Stomach (tissue), 9 donors: ENCODE measurements around the gene RFT1. TPM values are rescaled to one million over a fixed set of nuclear protein-coding genes. Genes with fewer than 3 reads are reported as not detected.

Source experiments
- DNase-seq, 2 donors: peaks; one replicate each; pipeline versions ENCODE4 v3.0.0 to v3.0.0-alpha.2; 2013 to 2019
- H3K27ac ChIP-seq, 5 donors: fragments of 200-600 bp in 4 of 5; sonication (generic) in 4 of 5; one replicate each; pipeline ENCODE4 v1.5.1; 2013 to 2019; ENCODE audit warnings: mild to moderate bottlenecking in 1 of 5, moderate library complexity in 1 of 5
- H3K27me3 ChIP-seq, 3 donors: fragments of 200-600 bp; sonication (generic); one replicate each; pipeline ENCODE4 v1.5.1; 2017 to 2019; ENCODE audit warnings: mixed run types in 1 of 3
- H3K36me3 ChIP-seq, 4 donors: fragments of 200-600 bp; sonication (generic); 1 replicate in 3 of 4; 2 replicates in 1 of 4; pipeline ENCODE4 v1.5.1; 2016 to 2019
- H3K4me1 ChIP-seq, 4 donors: fragments of 200-600 bp; sonication (generic); one replicate each; pipeline ENCODE4 v1.5.1; 2016 to 2019
- H3K4me3 ChIP-seq, 4 donors: fragments of 200-600 bp; sonication (generic) in 3 of 4; one replicate each; pipeline ENCODE4 v1.5.1; 2016 to 2019; ENCODE audit warnings: mild to moderate bottlenecking in 1 of 4
- H3K9me3 ChIP-seq, 4 donors: fragments of 200-600 bp; sonication (generic); one replicate each; pipeline ENCODE4 v1.5.1; 2016 to 2019
- CTCF ChIP-seq, 7 experiments: fragments of 450-650 bp in 4 of 7; fragments of 200-600 bp in 3 of 7; sonication (generic) in 3 of 7; IDR thresholded peaks; one replicate each; pipeline ENCODE4 v1.5.1; 2016 to 2019; ENCODE audit warnings: antibody characterized with exemption in 7 of 7, control low read depth in 2 of 7, mild to moderate bottlenecking in 1 of 7
- EP300 ChIP-seq: sonication (generic); formaldehyde crosslinking; IDR thresholded peaks from one replicate; pipeline ENCODE4 v1.6.1; 2017; ENCODE audit warnings: antibody characterized with exemption
- POLR2A ChIP-seq, 4 donors: fragments of 450-650 bp; IDR thresholded peaks; one replicate each; pipeline ENCODE4 v1.6.1; 2016; ENCODE audit warnings: antibody characterized with exemption in 4 of 4, control low read depth in 2 of 4, mild to moderate bottlenecking in 1 of 4, moderate library complexity in 1 of 4
- POLR2AphosphoS5 ChIP-seq, 3 donors: sonication (generic); formaldehyde crosslinking; IDR thresholded peaks; one replicate each; pipeline ENCODE4 v1.6.1; 2016; ENCODE audit warnings: antibody characterized with exemption in 3 of 3
- WGBS, 5 donors: extraction: QIAGEN DNeasy Blood & Tissue Kit in 3 of 5; methylation state at CpG; one replicate each; pipeline versions ENCODE4 v1.1.5 to v1.1.7; 2013 to 2018; 5-methylcytosine and 5-hydroxymethylcytosine counted together
- intact Hi-C: fragments of 100-400 bp; cut with DNase I; formaldehyde crosslinking; loops from one replicate; pipeline ENCODE4 v1.15.1; 2023; ENCODE audit warnings: low total_unique reads
- polyA plus RNA-seq, 3 donors: library from polyadenylated mRNA; stranded (reverse); fragments of 200-250 nt; gene quantifications; one replicate each; pipeline ENCODE4 v1.2.3, GENCODE V29; 2013
- total RNA-seq, 5 donors: library from RNA; depleted of rRNA; stranded (reverse); fragments of >200 nt; gene quantifications; one replicate each; pipeline versions ENCODE4 v1.1.0 to v1.2.3, GENCODE V29; 2014 to 2016
- donor health status: healthy with polysubstance abuse.
- donor health status: Bipolar disorder and iron deficiency.
- donor health status: healthy.

The RFT1 gene
- total and polyA plus RNA-seq, 8 donors, result 3.3 to 16.8 (median 7.6) TPM; not detected in 1

DNA sequence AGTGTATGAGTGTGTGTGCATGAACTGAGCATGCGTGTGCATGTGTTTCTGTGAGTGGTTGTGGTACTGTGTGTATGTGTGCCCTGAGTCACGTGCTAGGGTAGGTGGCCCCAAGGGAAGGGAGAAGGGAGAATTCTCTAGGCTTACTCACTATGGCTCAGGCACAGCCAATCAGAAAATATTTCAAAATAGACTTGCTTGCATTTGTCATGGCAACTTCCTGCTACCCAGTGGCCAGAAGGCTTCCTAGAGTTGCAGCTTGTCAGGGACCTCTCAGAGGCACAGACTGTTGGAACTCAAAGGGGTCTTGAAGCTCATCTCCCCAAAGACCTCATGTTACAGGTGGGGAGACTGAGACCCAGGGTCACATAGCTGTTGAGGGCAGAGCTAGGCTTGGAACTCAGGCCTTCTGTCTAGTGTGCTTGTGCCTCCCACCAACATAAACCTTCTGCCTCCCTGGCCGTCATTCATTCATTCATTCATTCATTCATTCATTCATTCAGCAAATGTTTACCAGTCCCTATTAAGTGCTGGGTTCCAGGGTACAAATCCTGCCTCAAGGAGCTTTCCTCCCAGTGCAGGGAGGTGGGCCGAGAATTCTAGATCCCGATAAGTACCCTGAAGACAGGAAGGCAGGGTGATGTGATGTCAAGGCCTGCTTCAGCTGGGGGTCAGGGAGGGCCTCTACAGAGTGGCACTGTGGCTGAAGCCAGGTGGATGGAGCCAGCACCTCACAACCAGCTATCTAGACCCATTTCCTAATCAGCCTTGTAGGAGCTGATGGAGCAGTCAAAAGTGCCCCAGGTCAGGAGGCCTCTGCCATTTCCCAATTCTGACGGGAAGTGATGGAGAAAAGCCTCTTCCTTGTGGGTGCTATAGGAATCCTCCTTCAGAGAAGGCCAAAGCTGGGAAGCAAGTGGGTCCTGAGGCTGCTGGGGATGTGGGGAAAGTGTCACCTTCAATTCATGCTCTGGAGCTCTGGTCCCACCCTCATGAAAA, 10.9 kb upstream of the RFT1 start:
- 66 to 79% (median 73%) methylated on average over 6 of the region's 6 CpGs for WGBS, 5 donors

GRCh38 chr3:53139906-53140846, 9.9 kb upstream of the RFT1 start:
- DNase-seq, result no peak
- no peak for TF ChIP-seq POLR2AphosphoS5 (IDR thresholded peaks at IDR 0.05)
- TF ChIP-seq EP300, result no peak
- no peak for TF ChIP-seq CTCF (IDR thresholded peaks at IDR 0.05)
- no peak for TF ChIP-seq POLR2A (IDR thresholded peaks at IDR 0.05)
- Histone ChIP-seq H3K9me3 (no peaks in the 10 kb centered on the region), H3K4me1 (peaks cover 3 to 29% (median 15%) of the 10 kb centered on the region in 4 donors), H3K4me3 (no peak overlapping the region), H3K27ac (no peak overlapping the region), H3K27me3 (no peaks in the 10 kb centered on the region), H3K36me3 (no peaks in the 10 kb centered on the region)
- 57 to 72% (median 67%) methylated on average over 6 of the region's 6 CpGs for WGBS, 5 donors
- intact Hi-C loops, result loop anchor here (2.0 kb wide), 1 partner anchor 63 kb away; no protein-coding TSS in a partner anchor

More for the DNA sequence above, 10.9 kb upstream of the RFT1 start:
- Histone ChIP-seq H3K9me3 (no peaks in the 10 kb centered on the region), H3K27ac (no peak overlapping the region), H3K36me3 (no peaks in the 10 kb centered on the region), H3K4me1 (peaks cover 8 to 38% (median 21%) of the 10 kb centered on the region in 4 donors), H3K4me3 (no peak overlapping the region), H3K27me3 (no peaks in the 10 kb centered on the region)
- intact Hi-C loops, result no loop called here
- DNase-seq, result no peak
- TF ChIP-seq EP300 (no peak), CTCF (IDR thresholded peaks at IDR 0.05) (no peak), POLR2AphosphoS5 (IDR thresholded peaks at IDR 0.05) (no peak)

GRCh38 chr3:53137835-53138446, 7.7 kb upstream of the RFT1 start:
- 90 to 94% (median 92%) methylated on average over 4 of the region's 4 CpGs for WGBS, 5 donors
- TF ChIP-seq POLR2A (IDR thresholded peaks at IDR 0.05), result no peak
- Histone ChIP-seq H3K4me3 (no peak overlapping the region), H3K36me3 (no peaks in the 10 kb centered on the region), H3K27me3 (no peaks in the 10 kb centered on the region), H3K27ac (no peak overlapping the region), H3K4me1 (peaks cover 4 to 26% (median 13%) of the 10 kb centered on the region in 4 donors), H3K9me3 (no peaks in the 10 kb centered on the region)
- DNase-seq, result no peak
- intact Hi-C loops, result loop anchor here (2.0 kb wide), 1 partner anchor 65 kb away; no protein-coding TSS in a partner anchor

DNA sequence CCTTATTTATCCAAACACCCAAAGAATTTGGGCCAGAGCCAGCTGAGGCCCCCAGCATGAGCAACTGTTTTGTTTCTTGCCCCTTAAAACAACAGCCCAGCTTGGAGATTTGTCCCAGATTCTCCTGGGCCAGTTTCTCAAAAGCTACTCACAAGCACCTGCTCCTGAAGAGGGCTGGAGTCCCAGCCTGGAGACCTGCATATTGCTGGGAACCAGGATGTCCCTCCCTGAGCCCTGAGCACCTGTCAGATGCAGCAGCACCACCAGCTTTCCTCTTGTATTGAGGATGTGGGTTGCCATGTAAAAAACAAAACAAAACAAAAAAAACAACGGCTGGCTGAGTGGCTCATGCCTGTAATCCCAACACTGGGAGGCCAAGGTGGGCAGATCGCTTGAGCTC, 7.0 kb upstream of the RFT1 start:
- intact Hi-C loops, result no loop called here
- no peak for TF ChIP-seq POLR2A (IDR thresholded peaks at IDR 0.05)
- TF ChIP-seq CTCF (IDR thresholded peaks at IDR 0.05), result no peak
- TF ChIP-seq POLR2AphosphoS5 (IDR thresholded peaks at IDR 0.05), result no peak
- no peak for TF ChIP-seq EP300
- H3K36me3 ChIP-seq, result no peaks in the 10 kb centered on the region
- H3K27ac ChIP-seq, result no peak overlapping the region
- no peak for DNase-seq
- no peaks in the 10 kb centered on the region for H3K27me3 ChIP-seq
- H3K4me1 ChIP-seq, result peaks cover 4 to 26% (median 13%) of the 10 kb centered on the region in 4 donors
- no peaks in the 10 kb centered on the region for H3K9me3 ChIP-seq
- WGBS, 5 donors, result 63 to 75% (median 66%) methylated on average over 2 of the region's 2 CpGs
- no peak overlapping the region for H3K4me3 ChIP-seq
